MCF 10A (cell line): ENCODE results near the gene SLC26A8. TPM values are rescaled to one million over a fixed set of nuclear protein-coding genes. Genes with fewer than 3 reads are reported as not detected.
"Not testable (repeated sequence)": the region's sequence is repeated elsewhere in the genome, so short reads cannot be mapped to it uniquely, and the experiment has no call there.

Experiments
- BruUV-seq: library from RNA; stranded (reverse); fragments of 400-500 nt; replicated peaks from 2 replicates; lab custom pipeline; 2021; lab: Mats Ljungman, UMichigan
- CTCF ChIA-PET: fragments of 300-600 bp; sonication (Branson Sonifier 250); formaldehyde crosslinking; extraction: SDS; loops from one replicate; lab custom pipeline; 2021; ENCODE audit warnings: antibody characterized with exemption, inconsistent platforms; lab: Yijun Ruan, JAX
- POLR2A ChIA-PET: fragments of 300-600, 350-650 bp; sonication (Branson Sonifier 250); formaldehyde crosslinking; extraction: SDS; loops from one replicate; lab custom pipeline; 2020; ENCODE audit warnings: antibody characterized with exemption, inconsistent platforms; lab: Yijun Ruan, JAX
- DNase-seq: peaks from one replicate; pipeline ENCODE4 v3.0.0-alpha.2; 2018; ENCODE audit not compliant: unreplicated experiment
- H3K27ac Mint-ChIP-seq: one replicate; pipeline ENCODE4 v1.8.0; 2022; ENCODE audit warnings: mild to moderate bottlenecking, low read depth, mixed read lengths; ENCODE audit not compliant: unreplicated experiment
- H3K27me3 Mint-ChIP-seq: one replicate; pipeline ENCODE4 v1.8.0; 2022; ENCODE audit warnings: mixed read lengths; ENCODE audit not compliant: insufficient read depth, unreplicated experiment
- H3K36me3 Mint-ChIP-seq: one replicate; pipeline ENCODE4 v1.8.0; 2022; ENCODE audit warnings: mild to moderate bottlenecking, moderate library complexity, mixed read lengths; ENCODE audit not compliant: insufficient read depth, unreplicated experiment
- H3K4me1 Mint-ChIP-seq: one replicate; pipeline ENCODE4 v1.8.0; 2022; ENCODE audit warnings: mixed read lengths; ENCODE audit not compliant: insufficient read depth, unreplicated experiment
- H3K4me3 Mint-ChIP-seq: one replicate; pipeline ENCODE4 v1.8.0; 2022; ENCODE audit warnings: mild to moderate bottlenecking, moderate library complexity, mixed read lengths; ENCODE audit not compliant: unreplicated experiment
- H3K9me3 Mint-ChIP-seq: one replicate; pipeline ENCODE4 v1.8.0; 2022; ENCODE audit warnings: mixed read lengths; ENCODE audit not compliant: unreplicated experiment
- CTCF ChIP-seq: fragments of 200-600 bp; IDR thresholded peaks from one replicate; pipeline ENCODE4 v1.8.0; 2022; ENCODE audit warnings: antibody characterized with exemption, mild to moderate bottlenecking; ENCODE audit not compliant: unreplicated experiment
- intact Hi-C: fragments of 100-400 bp; cut with micrococcal nuclease; formaldehyde crosslinking; loops from 2 replicates; pipeline ENCODE4 v1.14.1; 2022
- total RNA-seq: library from RNA; stranded (reverse); gene quantifications from 2 replicates; pipeline ENCODE4 v1.2.3, GENCODE V29; 2022

The SLC26A8 gene
- total RNA-seq, 1 experiment from 2014 or later = not detected

- Mint-ChIP-seq H3K4me1 (peaks cover 9% of the 10 kb centered on the region), H3K27me3 (no peaks in the 10 kb centered on the region), H3K4me3 (no peak overlapping the region), H3K9me3 (no peaks in the 10 kb centered on the region), H3K27ac (no peak overlapping the region), H3K36me3 (peaks cover 4% of the 10 kb centered on the region)
- intact Hi-C loops = no loop called here
- DNase-seq = no peak
- no peak for TF ChIP-seq CTCF
- ChIA-PET POLR2A (no interaction called here), CTCF (no interaction called here)
- no TSS peak for BruUV-seq
Measured at GRCh38 chr6:35942355-35942754, 82.1 kb downstream of the SLC26A8 start.

DNA sequence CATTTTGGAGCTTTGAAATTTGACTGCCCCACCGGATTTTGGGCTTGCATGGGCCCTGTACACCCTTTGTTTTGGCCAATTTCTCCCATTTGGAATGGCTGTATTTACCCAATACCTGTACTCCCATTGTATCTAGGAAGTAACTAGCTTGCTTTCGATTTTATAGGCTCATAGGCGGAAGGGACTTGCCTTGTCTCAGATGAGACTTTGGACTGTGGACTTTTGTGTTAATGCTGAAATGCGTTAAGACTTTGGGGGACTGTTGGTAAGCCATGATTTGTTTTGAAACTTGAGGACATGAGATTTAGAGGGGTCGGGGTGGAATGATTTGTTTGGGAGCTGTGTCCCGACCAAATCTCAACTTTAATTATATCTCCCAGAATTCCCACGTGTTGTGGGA, 83.3 kb downstream of the SLC26A8 start:
- BruUV-seq, H3K36me3 Mint-ChIP-seq, intact Hi-C loops, H3K27me3 Mint-ChIP-seq, DNase-seq, CTCF ChIA-PET, H3K4me3 Mint-ChIP-seq, H3K4me1 Mint-ChIP-seq, H3K9me3 Mint-ChIP-seq, POLR2A ChIA-PET, H3K27ac Mint-ChIP-seq: not testable (repeated sequence)

DNA sequence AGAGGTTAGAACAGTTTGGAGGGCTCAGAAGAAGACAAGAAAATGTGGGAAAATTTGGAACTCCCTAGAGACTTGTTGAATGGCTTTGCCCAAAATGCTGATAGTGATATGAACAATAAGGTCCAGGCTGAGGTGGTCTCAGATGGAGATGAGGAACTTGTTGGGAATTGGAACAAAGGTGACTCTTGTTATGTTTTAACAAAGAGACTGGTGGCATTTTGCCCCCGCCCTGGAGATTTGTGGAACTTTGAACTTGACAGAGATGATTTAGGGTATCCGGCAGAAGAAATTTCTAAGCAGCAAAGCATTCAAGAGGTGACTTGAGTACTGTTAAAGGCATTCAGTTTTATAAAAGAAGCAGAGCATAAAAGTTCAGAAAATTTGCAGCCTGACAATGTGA, 84.4 kb downstream of the SLC26A8 start:
- H3K27me3 Mint-ChIP-seq, H3K4me3 Mint-ChIP-seq, H3K9me3 Mint-ChIP-seq, DNase-seq, H3K27ac Mint-ChIP-seq, POLR2A ChIA-PET, intact Hi-C loops, BruUV-seq, H3K4me1 Mint-ChIP-seq, H3K36me3 Mint-ChIP-seq: not testable (repeated sequence)
- CTCF ChIA-PET = interaction anchor here (0.9 to 1.1 kb wide), 2 partner anchors 77 to 102 kb away, joined by 3 to 5 read pairs; no protein-coding TSS in a partner anchor

DNA sequence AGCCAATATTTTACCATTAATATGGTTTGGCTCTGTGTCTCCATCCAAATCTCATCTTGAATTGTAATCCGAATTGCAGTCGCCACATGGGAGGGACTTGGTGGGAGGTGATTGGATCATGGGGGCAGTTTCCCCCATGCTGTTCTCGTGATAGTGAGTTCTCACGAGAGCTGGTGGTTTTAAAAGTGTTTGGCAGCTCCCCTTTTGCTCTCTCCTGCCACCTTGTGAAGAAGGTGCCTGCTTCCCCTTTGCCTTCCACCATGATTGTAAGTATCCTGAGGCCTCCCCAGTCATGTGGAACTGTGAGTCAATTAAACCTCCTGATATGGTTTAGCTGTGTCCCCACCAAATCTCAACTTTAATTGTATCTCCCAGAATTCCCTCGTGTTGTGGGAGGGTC, 85.2 kb downstream of the SLC26A8 start:
- H3K27me3 Mint-ChIP-seq, H3K36me3 Mint-ChIP-seq, POLR2A ChIA-PET, H3K4me1 Mint-ChIP-seq, H3K9me3 Mint-ChIP-seq, BruUV-seq, intact Hi-C loops, DNase-seq, H3K27ac Mint-ChIP-seq, H3K4me3 Mint-ChIP-seq: not testable (repeated sequence)
- CTCF ChIA-PET = interaction anchor here (1.1 kb wide), 1 partner anchor 103 kb away, joined by 5 read pairs; no protein-coding TSS in a partner anchor

DNA sequence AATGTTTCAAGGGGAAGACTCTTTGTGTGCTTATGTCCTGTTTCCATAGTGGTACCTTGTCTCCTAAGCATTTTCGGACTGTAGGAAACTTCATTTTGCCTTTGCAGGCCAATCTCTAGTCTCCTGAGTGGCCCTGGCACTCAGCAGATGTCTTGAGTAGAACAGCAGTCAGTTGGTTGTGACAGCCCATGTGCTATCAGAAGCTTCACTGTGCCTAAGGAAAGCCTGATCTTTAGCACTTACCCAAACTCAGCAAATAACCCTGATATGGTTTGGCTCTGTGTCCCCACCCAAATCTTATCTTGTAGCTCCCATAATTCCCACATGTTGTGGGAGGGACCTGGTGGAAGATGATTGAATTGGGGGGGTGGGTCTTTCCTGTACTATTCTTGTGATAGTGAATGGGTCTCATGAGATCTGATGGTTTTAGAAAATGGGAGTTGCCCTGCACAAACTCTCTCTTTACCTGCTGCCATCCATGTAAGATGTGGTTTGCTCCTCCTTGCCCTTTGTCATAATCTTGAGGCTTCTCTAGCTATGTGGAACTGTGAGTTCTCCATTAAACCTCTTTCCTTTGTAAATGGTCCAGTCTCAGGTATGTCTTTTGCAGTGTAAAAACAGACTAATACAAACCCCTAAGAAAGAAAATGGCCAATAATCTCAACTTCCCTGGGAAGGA, 87.6 kb downstream of the SLC26A8 start:
- Mint-ChIP-seq H3K4me1 (no peaks in the 10 kb centered on the region), H3K4me3 (no peak overlapping the region), H3K27me3 (no peaks in the 10 kb centered on the region), H3K9me3 (no peaks in the 10 kb centered on the region), H3K27ac (no peak overlapping the region), H3K36me3 (peaks cover 4% of the 10 kb centered on the region)
- DNase-seq = no peak
- no peak for TF ChIP-seq CTCF
- intact Hi-C loops = no loop called here
- ChIA-PET CTCF (no interaction called here), POLR2A (interaction anchor here (0.6 to 0.9 kb wide), 3 partner anchors 9 to 109 kb away, joined by 3 read pairs; no protein-coding TSS in a partner anchor)
- no TSS peak for BruUV-seq
